Liver (tissue), 9 donors: ENCODE measurements around the gene MICAL3. TPM values are rescaled to one million over a fixed set of nuclear protein-coding genes. Genes with fewer than 3 reads are reported as not detected.

ENCODE experiments used
- DNase-seq: peaks from one replicate; pipeline ENCODE4 v3.0.0-alpha.2; 2017; ENCODE audit warnings: low spot score
- H3K27ac ChIP-seq, 2 donors: one replicate each; pipeline ENCODE4 v1.7.0; 2013; ENCODE audit warnings: inconsistent platforms in 2 of 2, low read length in 2 of 2, control low read depth in 1 of 2, low read depth in 1 of 2, mild to moderate bottlenecking in 1 of 2
- H3K27me3 ChIP-seq, 4 donors: one replicate each; pipeline versions ENCODE4 v1.6.1 to v1.7.0; 2013; ENCODE audit warnings: low read length in 3 of 4, inconsistent platforms in 1 of 4, mild to moderate bottlenecking in 1 of 4, moderate library complexity in 1 of 4; ENCODE audit not compliant: control insufficient read depth in 4 of 4, insufficient read depth in 4 of 4
- H3K36me3 ChIP-seq, 4 donors: one replicate each; pipeline versions ENCODE4 v1.6.1 to v1.7.0; 2013; ENCODE audit warnings: low read length in 3 of 4, mild to moderate bottlenecking in 3 of 4, low read depth in 1 of 4, moderate library complexity in 1 of 4; ENCODE audit not compliant: control insufficient read depth in 4 of 4, insufficient read depth in 3 of 4
- H3K4me1 ChIP-seq, 4 donors: one replicate each; pipeline versions ENCODE4 v1.6.1 to v1.7.0; 2013; ENCODE audit warnings: low read length in 3 of 4, mild to moderate bottlenecking in 3 of 4, moderate library complexity in 1 of 4; ENCODE audit not compliant: control insufficient read depth in 4 of 4, insufficient read depth in 4 of 4
- H3K4me3 ChIP-seq, 3 donors: one replicate each; pipeline versions ENCODE4 v1.6.1 to v1.7.0; 2013; ENCODE audit warnings: low read length in 3 of 3, control low read depth in 1 of 3, low read depth in 1 of 3, mild to moderate bottlenecking in 1 of 3
- H3K9ac ChIP-seq, 2 donors: one replicate each; pipeline ENCODE4 v1.7.0; 2013; ENCODE audit warnings: low read length in 2 of 2, mild to moderate bottlenecking in 2 of 2, moderate library complexity in 2 of 2, control low read depth in 1 of 2, low read depth in 1 of 2
- H3K9me3 ChIP-seq, 4 donors: one replicate each; pipeline versions ENCODE4 v1.6.1 to v1.7.0; 2013; ENCODE audit warnings: low read length in 3 of 4; ENCODE audit not compliant: control insufficient read depth in 4 of 4
- EGR1 ChIP-seq, 2 donors: IDR thresholded peaks; 2 replicates each; pipeline ENCODE4 v1.6.1; 2016 to 2018; ENCODE audit warnings: antibody characterized with exemption in 2 of 2, low read depth in 2 of 2
- FOXA1 ChIP-seq: IDR thresholded peaks from 2 replicates; pipeline ENCODE4 v1.6.1; 2016; ENCODE audit warnings: antibody characterized with exemption
- FOXA2 ChIP-seq: IDR thresholded peaks from 2 replicates; pipeline ENCODE4 v1.6.1; 2016; ENCODE audit warnings: antibody characterized with exemption
- GABPA ChIP-seq, 2 donors: IDR thresholded peaks in 1 of 2; conservative IDR thresholded peaks in 1 of 2; 2 replicates each; pipeline ENCODE4 v1.6.1; 2016; ENCODE audit warnings: antibody characterized with exemption in 2 of 2, mild to moderate bottlenecking in 1 of 2, moderate library complexity in 1 of 2
- HNF4A ChIP-seq, 2 donors: conservative IDR thresholded peaks; 2 replicates each; pipeline ENCODE4 v1.6.1; 2016; ENCODE audit warnings: antibody characterized with exemption in 2 of 2, mild to moderate bottlenecking in 2 of 2
- HNF4G ChIP-seq: IDR thresholded peaks from 2 replicates; pipeline ENCODE4 v1.6.1; 2016; ENCODE audit warnings: antibody characterized with exemption
- JUND ChIP-seq, 2 donors: IDR thresholded peaks; 2 replicates each; pipeline ENCODE4 v1.6.1; 2016; ENCODE audit warnings: antibody characterized with exemption in 2 of 2
- NR2F2 ChIP-seq: IDR thresholded peaks from 2 replicates; pipeline ENCODE4 v1.6.1; 2016; ENCODE audit warnings: antibody characterized with exemption
- RAD21 ChIP-seq, 2 donors: IDR thresholded peaks; 2 replicates each; pipeline ENCODE4 v1.6.1; 2016; ENCODE audit warnings: antibody characterized with exemption in 2 of 2, mild to moderate bottlenecking in 2 of 2
- REST ChIP-seq: IDR thresholded peaks from 2 replicates; pipeline ENCODE4 v1.6.1; 2016; ENCODE audit warnings: antibody characterized with exemption, mild to moderate bottlenecking
- RXRA ChIP-seq, 2 donors: IDR thresholded peaks; 2 replicates each; pipeline ENCODE4 v1.6.1; 2017 to 2018; ENCODE audit warnings: antibody characterized with exemption in 2 of 2, mild to moderate bottlenecking in 1 of 2
- SP1 ChIP-seq: IDR thresholded peaks from 2 replicates; pipeline ENCODE4 v1.6.1; 2018; ENCODE audit warnings: antibody characterized with exemption, mild to moderate bottlenecking
- TAF1 ChIP-seq: conservative IDR thresholded peaks from 2 replicates; pipeline ENCODE4 v1.6.1; 2016; ENCODE audit warnings: antibody characterized with exemption, mild to moderate bottlenecking
- YY1 ChIP-seq: IDR thresholded peaks from 2 replicates; pipeline ENCODE4 v1.6.1; 2016; ENCODE audit warnings: antibody characterized with exemption, mild to moderate bottlenecking
- ZBTB33 ChIP-seq: IDR thresholded peaks from 2 replicates; pipeline ENCODE4 v1.6.1; 2016; ENCODE audit warnings: antibody characterized with exemption
- WGBS: extraction: QIAGEN DNeasy Blood & Tissue Kit; methylation state at CpG from one replicate; pipeline ENCODE4 v1.1.7; 2013; 5-methylcytosine and 5-hydroxymethylcytosine counted together
- polyA plus RNA-seq, 2 donors: library from polyadenylated mRNA; stranded (reverse) in 1 of 2; unstranded in 1 of 2; fragments of 200-250 nt in 1 of 2; fragments of >200 nt in 1 of 2; fragmentation: Nextera tagmentation in 1 of 2; extraction: Ambion mirVana in 1 of 2; gene quantifications; one replicate each; pipeline versions ENCODE4 v1.2.1 to v1.2.3, GENCODE V29; 2013 to 2015
- total RNA-seq, 2 donors: library from RNA; depleted of rRNA; stranded (reverse); fragments of >200 nt; gene quantifications; one replicate each; pipeline ENCODE4 v1.2.3, GENCODE V29; 2014
- TF ChIP-seq, protein P1 (sequence below): fragments of 150-350 bp; IDR thresholded peaks from 2 replicates; pipeline ENCODE4 v1.5.1; 2017; ENCODE audit warnings: improper control_type of control experiment, low read depth, low read length; ENCODE audit not compliant: missing input control
- TF ChIP-seq, protein P2 (sequence below): IDR thresholded peaks from 2 replicates; pipeline ENCODE4 v1.6.1; 2016; ENCODE audit warnings: antibody characterized with exemption
- TF ChIP-seq, protein P3 (sequence below): IDR thresholded peaks from 2 replicates; pipeline ENCODE4 v1.6.1; 2016; ENCODE audit warnings: antibody characterized with exemption
- donor health status: healthy.
- donor health status: healthy.
- donor health status: healthy.
- donor health status: healthy.
- donor health status: healthy.

Gene MICAL3
- total and polyA plus RNA-seq, 4 donors = 6.4 to 38.4 (median 23.4) TPM

GRCh38 chr22:17966403-17966717 is 58.0 kb downstream of the MICAL3 start (continued):
- TF ChIP-seq, protein P1, sequence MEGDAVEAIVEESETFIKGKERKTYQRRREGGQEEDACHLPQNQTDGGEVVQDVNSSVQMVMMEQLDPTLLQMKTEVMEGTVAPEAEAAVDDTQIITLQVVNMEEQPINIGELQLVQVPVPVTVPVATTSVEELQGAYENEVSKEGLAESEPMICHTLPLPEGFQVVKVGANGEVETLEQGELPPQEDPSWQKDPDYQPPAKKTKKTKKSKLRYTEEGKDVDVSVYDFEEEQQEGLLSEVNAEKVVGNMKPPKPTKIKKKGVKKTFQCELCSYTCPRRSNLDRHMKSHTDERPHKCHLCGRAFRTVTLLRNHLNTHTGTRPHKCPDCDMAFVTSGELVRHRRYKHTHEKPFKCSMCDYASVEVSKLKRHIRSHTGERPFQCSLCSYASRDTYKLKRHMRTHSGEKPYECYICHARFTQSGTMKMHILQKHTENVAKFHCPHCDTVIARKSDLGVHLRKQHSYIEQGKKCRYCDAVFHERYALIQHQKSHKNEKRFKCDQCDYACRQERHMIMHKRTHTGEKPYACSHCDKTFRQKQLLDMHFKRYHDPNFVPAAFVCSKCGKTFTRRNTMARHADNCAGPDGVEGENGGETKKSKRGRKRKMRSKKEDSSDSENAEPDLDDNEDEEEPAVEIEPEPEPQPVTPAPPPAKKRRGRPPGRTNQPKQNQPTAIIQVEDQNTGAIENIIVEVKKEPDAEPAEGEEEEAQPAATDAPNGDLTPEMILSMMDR = no peak
- TF ChIP-seq TAF1 = no peak
- TF ChIP-seq NR2F2 = no peak
- TF ChIP-seq, protein P2, sequence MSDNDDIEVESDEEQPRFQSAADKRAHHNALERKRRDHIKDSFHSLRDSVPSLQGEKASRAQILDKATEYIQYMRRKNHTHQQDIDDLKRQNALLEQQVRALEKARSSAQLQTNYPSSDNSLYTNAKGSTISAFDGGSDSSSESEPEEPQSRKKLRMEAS = no peak
- no peak for TF ChIP-seq SP1

DNA sequence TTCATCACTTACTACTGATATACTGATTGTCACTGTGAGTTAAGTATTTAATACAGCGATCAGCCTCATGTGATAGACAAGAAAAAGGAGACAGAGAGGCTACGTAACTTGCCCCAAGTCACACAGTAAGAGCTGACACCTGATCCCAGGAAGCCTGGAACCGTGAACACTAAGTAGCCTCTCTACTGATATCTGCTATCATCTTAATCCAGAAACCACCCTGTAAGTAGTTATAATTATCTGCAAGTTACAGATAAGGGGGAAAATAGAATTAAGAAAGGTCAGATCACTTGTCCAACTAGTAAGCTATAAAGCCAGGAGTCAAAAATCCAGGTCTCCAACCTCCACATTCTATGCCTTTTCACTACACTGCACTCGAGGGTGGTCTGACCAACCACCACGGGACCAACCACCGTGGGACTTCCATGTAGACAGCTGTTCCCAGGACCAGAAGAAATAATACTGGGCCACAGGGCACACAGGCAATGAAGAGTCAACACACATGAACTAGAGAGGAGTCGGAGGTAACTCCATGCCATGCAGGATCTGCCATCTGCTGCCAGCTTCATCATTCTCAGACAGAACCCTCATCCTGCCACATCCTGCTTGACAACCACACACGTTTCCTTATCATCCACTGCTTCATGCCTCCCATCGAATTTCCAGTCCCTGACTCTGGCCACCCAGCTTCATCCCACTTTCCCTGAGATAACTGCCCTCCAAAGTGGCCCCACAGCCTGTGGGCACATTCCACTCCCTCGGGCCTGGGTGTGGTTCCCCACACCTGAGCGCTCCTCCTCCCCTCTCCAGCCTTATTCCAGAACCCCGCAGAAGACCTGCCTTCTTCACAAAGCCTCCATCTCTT is 58.6 kb downstream of the MICAL3 start:
- TF ChIP-seq HNF4G (no peak), YY1 (no peak), FOXA2 (no peak)
- H3K9me3 ChIP-seq = no peaks in the 10 kb centered on the region
- peaks cover 0 to 4% (median under 1%) of the 10 kb centered on the region in 4 donors for H3K4me1 ChIP-seq
- DNase-seq = no peak
- no peaks in the 10 kb centered on the region for H3K36me3 ChIP-seq
- no peak overlapping the region for H3K4me3 ChIP-seq
- 83% methylated on average over 12 of the region's 12 CpGs for WGBS
- H3K9ac ChIP-seq = no peak overlapping the region
- no peak overlapping the region for H3K27ac ChIP-seq
- H3K27me3 ChIP-seq = no peaks in the 10 kb centered on the region

DNA sequence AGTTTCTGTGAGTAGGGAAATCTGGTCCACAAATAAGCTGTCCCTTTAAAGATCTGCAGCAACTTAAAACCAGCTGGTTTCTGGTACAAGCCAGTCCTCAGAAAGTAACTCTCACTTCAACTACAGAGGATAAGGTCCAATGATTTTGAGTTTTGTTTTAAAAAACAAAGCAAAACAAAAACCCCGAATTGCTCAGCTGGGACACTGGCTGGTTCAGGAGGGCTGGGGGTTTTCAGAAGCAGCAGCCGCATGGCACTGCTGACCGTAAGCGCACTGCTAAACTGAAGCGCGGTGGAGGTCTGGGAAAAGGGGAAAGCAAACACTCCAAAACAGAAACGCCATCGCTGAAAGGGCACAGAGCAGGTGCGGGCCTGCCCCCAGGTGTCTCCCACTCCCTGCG is 59.7 kb downstream of the MICAL3 start:
- H3K4me3 ChIP-seq = no peak overlapping the region
- no peaks in the 10 kb centered on the region for H3K27me3 ChIP-seq
- TF ChIP-seq HNF4G = no peak
- no peak for TF ChIP-seq RXRA (IDR thresholded peaks at IDR 0.05)
- TF ChIP-seq EGR1 (IDR thresholded peaks at IDR 0.05; ENCODE audit: low read depth in 2 of 2) = no peak
- TF ChIP-seq FOXA1 = no peak
- TF ChIP-seq HNF4A (conservative IDR thresholded peaks at IDR 0.05) = no peak
- TF ChIP-seq, protein P1 = no peak
- TF ChIP-seq JUND (IDR thresholded peaks at IDR 0.05) = no peak
- no peak for TF ChIP-seq REST
- TF ChIP-seq RAD21 (IDR thresholded peaks at IDR 0.05) = no peak
- TF ChIP-seq SP1 = no peak
- no peak for TF ChIP-seq NR2F2
- TF ChIP-seq TAF1 = no peak
- TF ChIP-seq YY1 = no peak
- TF ChIP-seq GABPA (IDR thresholded peaks at IDR 0.05 in 1 of 2, conservative IDR thresholded peaks at IDR 0.05 in 1 of 2) = no peak
- no peak for TF ChIP-seq ZBTB33
- TF ChIP-seq, protein P3, sequence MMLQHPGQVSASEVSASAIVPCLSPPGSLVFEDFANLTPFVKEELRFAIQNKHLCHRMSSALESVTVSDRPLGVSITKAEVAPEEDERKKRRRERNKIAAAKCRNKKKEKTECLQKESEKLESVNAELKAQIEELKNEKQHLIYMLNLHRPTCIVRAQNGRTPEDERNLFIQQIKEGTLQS = no peak
- no peaks in the 10 kb centered on the region for H3K9me3 ChIP-seq
- peaks cover 0 to 5% (median 0%) of the 10 kb centered on the region in 4 donors for H3K4me1 ChIP-seq
- WGBS = 78% methylated on average over 10 of the region's 10 CpGs
- DNase-seq = no peak
- H3K27ac ChIP-seq = no peak overlapping the region
- H3K36me3 ChIP-seq = no peaks in the 10 kb centered on the region
- H3K9ac ChIP-seq = no peak overlapping the region
